Adrenal gland (tissue), 12 donors: Measurements from ENCODE around the gene ZNF821. TPM values are rescaled to one million over a fixed set of nuclear protein-coding genes. Genes with fewer than 3 reads are reported as not detected.

Experiments used
- DNase-seq, 7 donors: peaks; one replicate each; pipeline ENCODE4 v3.0.0-alpha.2; 2019 to 2020
- H3K27ac ChIP-seq, 5 donors: fragments of 200-600 bp; sonication (generic) in 4 of 5; 1 replicate in 3 of 5; 2 replicates in 2 of 5; pipeline versions ENCODE4 v1.5.1 to v1.8.0; 2016 to 2020; ENCODE audit warnings: mild to moderate bottlenecking in 1 of 5
- H3K27me3 ChIP-seq: fragments of 200-600 bp; 2 replicates; pipeline ENCODE4 v1.8.0; 2021
- H3K36me3 ChIP-seq, 2 donors: fragments of 200-600 bp; replicated peaks in 1 of 2; 1 replicate in 1 of 2; 2 replicates in 1 of 2; pipeline versions ENCODE4 v1.5.1 to v1.8.0; 2018 to 2022
- H3K4me1 ChIP-seq, 2 donors: fragments of 200-600 bp; replicated peaks in 1 of 2; 1 replicate in 1 of 2; 2 replicates in 1 of 2; pipeline versions ENCODE4 v1.5.1 to v1.8.0; 2018 to 2021
- H3K4me3 ChIP-seq, 4 donors: fragments of 200-600 bp; sonication (generic) in 3 of 4; one replicate each; pipeline ENCODE4 v1.5.1; 2016 to 2018
- H3K9me3 ChIP-seq, 3 donors: fragments of 200-600 bp; sonication (generic) in 1 of 3; replicated peaks in 1 of 3; 1 replicate in 2 of 3; 2 replicates in 1 of 3; pipeline versions ENCODE4 v1.5.1 to v1.8.0; 2016 to 2021
- POLR2A ChIP-seq, 2 donors: fragments of 450-650 bp; IDR thresholded peaks; one replicate each; pipeline ENCODE4 v1.6.1; 2017; ENCODE audit warnings: antibody characterized with exemption in 2 of 2, mild to moderate bottlenecking in 2 of 2, moderate library complexity in 1 of 2
- WGBS, 4 donors: extraction: QIAGEN DNeasy Blood & Tissue Kit in 2 of 4; methylation state at CpG; one replicate each; pipeline versions ENCODE4 v1.1.5 to v1.1.7; 2013 to 2017; 5-methylcytosine and 5-hydroxymethylcytosine counted together
- intact Hi-C, 2 donors: fragments of 100-400 bp; cut with DNase I; formaldehyde crosslinking; loops; one replicate each; pipeline versions ENCODE4 v1.14.1 to v1.15.0; 2022 to 2023
- polyA plus RNA-seq, 3 donors: library from polyadenylated mRNA; stranded (reverse); fragments of 200-250 nt in 2 of 3; fragments of 350-450 nt in 1 of 3; fragmentation: Illumina TruSeq in 1 of 3; extraction: RNeasy Lipid Tissue Mini Kit (QIAGEN cat#74804) in 1 of 3; gene quantifications; one replicate each; pipeline ENCODE4 v1.2.3, GENCODE V29; 2013 to 2014
- total RNA-seq, 9 donors: library from RNA; depleted of rRNA in 4 of 9; stranded (reverse); fragments of >200 nt in 4 of 9; fragments of 120-200 nt in 1 of 9; fragmentation: NEBNext Ultra II Directional in 1 of 9; extraction: Animal tissue kit (Norgen Biotek cat#: 25700) in 1 of 9; gene quantifications; one replicate each; pipeline versions ENCODE4 v1.1.0 to v1.2.4, GENCODE V29; 2013 to 2023
- TF ChIP-seq, protein P1 (sequence below), 6 experiments: fragments of 450-650 bp in 4 of 6; fragments of 200-600 bp in 2 of 6; sonication (generic) in 1 of 6; IDR thresholded peaks; 1 replicate in 5 of 6; 2 replicates in 1 of 6; pipeline versions ENCODE4 v1.5.1 to v1.8.0; 2016 to 2021; ENCODE audit warnings: antibody characterized with exemption in 6 of 6, mild to moderate bottlenecking in 2 of 6, moderate library complexity in 1 of 6
- donor health status: healthy with polysubstance abuse.
- donor health status: Bipolar disorder and iron deficiency.
- donor health status: DM: yes; HTN: yes; CAD: no.
- donor health status: DM: no; HTN: no; CAD: no.
- donor health status: DM: no; HTN: no; CAD: no.
- donor health status: DM: yes; HTN: yes; CAD: no.

The ZNF821 gene
- total and polyA plus RNA-seq, 12 donors: 4.6 to 13.1 (median 7.2) TPM

DNA sequence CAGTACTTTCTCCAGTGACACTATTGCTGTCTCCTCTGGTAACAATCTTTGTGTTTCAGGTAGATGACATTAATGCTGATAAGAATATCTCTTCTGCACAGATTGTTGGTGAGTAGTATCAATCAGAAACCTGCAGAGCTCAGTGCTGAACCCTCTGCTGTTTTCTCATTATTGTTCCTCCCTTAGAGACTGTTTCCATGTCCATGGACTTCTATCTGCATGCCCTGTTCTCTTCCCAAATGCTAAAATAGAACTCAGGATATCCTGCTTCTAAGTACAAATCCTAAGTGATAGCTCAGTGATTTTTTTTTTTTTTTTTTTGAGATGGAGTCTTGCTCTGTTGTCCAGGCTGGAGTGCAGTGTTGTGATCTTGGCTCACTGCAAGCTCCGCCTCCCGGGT lies 40.7 kb upstream of the ZNF821 start:
- WGBS, 4 donors: 89 to 94% (median 93%) methylated on average over 2 of the region's 2 CpGs
- peaks cover 32 to 36% of the 10 kb centered on the region in 2 donors for H3K4me1 ChIP-seq
- H3K4me3 ChIP-seq: no peak overlapping the region
- no peaks in the 10 kb centered on the region for H3K27me3 ChIP-seq
- intact Hi-C loops: no loop called here
- TF ChIP-seq POLR2A (IDR thresholded peaks at IDR 0.05): no peak
- TF ChIP-seq, protein P1, sequence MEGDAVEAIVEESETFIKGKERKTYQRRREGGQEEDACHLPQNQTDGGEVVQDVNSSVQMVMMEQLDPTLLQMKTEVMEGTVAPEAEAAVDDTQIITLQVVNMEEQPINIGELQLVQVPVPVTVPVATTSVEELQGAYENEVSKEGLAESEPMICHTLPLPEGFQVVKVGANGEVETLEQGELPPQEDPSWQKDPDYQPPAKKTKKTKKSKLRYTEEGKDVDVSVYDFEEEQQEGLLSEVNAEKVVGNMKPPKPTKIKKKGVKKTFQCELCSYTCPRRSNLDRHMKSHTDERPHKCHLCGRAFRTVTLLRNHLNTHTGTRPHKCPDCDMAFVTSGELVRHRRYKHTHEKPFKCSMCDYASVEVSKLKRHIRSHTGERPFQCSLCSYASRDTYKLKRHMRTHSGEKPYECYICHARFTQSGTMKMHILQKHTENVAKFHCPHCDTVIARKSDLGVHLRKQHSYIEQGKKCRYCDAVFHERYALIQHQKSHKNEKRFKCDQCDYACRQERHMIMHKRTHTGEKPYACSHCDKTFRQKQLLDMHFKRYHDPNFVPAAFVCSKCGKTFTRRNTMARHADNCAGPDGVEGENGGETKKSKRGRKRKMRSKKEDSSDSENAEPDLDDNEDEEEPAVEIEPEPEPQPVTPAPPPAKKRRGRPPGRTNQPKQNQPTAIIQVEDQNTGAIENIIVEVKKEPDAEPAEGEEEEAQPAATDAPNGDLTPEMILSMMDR (IDR thresholded peaks at IDR 0.05): no peak
- no peaks in the 10 kb centered on the region for H3K9me3 ChIP-seq
- H3K27ac ChIP-seq: peak overlapping the region in 1 of 5 donors; percentile 28
- no peak for DNase-seq
- peaks cover 0 to 86% of the 10 kb centered on the region in 2 donors for H3K36me3 ChIP-seq

DNA sequence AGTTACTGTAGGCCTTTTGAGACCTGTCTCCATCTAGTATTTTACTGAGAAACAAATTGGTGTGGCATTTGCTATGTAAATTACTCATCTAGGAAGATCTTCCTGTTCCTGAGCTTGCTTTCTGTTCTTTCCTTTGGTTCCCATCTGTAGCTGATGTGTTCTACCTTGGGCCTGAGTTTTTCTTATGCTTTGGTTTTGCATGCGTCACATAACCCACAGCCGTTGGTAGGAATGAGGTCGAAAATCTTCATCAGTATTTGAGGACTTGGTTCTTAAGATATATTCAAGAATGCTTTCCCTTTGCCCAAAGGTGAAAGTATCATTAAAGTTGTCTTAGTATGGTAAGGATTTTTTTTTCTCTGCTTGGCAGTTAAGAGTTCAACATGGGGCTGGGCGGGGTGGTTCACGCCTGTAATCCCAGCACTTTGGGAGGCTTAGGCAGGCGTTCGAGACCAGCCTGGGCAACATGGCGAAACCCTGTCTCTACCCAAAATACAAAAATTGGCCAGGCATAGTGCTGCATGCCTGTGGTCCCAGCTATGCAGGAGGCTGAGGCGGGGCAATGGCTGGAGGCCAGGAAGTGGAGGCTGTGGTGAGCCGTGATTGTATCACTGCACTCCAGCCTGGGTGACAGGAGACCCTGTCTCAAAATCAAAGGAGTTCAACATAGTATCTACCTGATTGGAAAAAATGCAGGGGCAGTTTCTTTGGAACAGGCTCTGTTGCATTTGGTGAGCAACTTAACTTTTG lies 40.1 kb upstream of the ZNF821 start:
- Histone ChIP-seq H3K9me3 (no peaks in the 10 kb centered on the region), H3K36me3 (peaks cover 0 to 92% of the 10 kb centered on the region in 2 donors), H3K27ac (peak overlapping the region in 1 of 5 donors; percentile 28), H3K4me3 (no peak overlapping the region), H3K4me1 (peaks cover 26 to 30% of the 10 kb centered on the region in 2 donors), H3K27me3 (no peaks in the 10 kb centered on the region)
- WGBS, 4 donors: 90 to 94% (median 92%) methylated on average over 8 to 10 of the region's 10 CpGs
- TF ChIP-seq POLR2A (IDR thresholded peaks at IDR 0.05): no peak
- TF ChIP-seq, protein P1 (IDR thresholded peaks at IDR 0.05): no peak
- no peak for DNase-seq
- intact Hi-C loops: no loop called here

DNA sequence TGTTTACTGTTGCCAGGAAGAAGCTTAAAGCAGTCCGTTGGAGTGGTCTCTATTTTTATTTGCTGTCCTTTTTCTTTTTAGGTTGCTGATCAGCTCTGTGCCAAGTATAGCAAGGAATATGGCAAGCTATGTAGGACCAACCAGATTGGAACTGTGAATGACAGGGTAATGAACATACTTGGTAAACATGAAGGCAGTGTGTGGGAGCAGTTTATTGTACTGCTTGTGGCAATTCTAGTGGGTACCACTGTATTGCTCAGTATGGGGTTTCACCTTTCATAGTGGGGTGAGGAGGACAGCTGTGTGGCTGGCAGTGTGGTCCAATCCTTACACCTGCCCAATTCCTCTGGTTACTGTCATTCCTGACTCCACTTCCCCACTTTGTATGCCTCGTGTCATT lies 36.7 kb upstream of the ZNF821 start:
- no peak for DNase-seq
- peaks cover 0 to 78% of the 10 kb centered on the region in 2 donors for H3K36me3 ChIP-seq
- H3K9me3 ChIP-seq: no peaks in the 10 kb centered on the region
- H3K4me3 ChIP-seq: no peak overlapping the region
- WGBS, 4 donors: 78 to 92% (median 85%) methylated on average over 2 of the region's 2 CpGs
- peaks cover 16 to 25% of the 10 kb centered on the region in 2 donors for H3K4me1 ChIP-seq
- TF ChIP-seq, protein P1 (IDR thresholded peaks at IDR 0.05): no peak
- TF ChIP-seq POLR2A (IDR thresholded peaks at IDR 0.05): no peak
- no peaks in the 10 kb centered on the region for H3K27me3 ChIP-seq
- H3K27ac ChIP-seq: no peak overlapping the region
- intact Hi-C loops: no loop called here

DNA sequence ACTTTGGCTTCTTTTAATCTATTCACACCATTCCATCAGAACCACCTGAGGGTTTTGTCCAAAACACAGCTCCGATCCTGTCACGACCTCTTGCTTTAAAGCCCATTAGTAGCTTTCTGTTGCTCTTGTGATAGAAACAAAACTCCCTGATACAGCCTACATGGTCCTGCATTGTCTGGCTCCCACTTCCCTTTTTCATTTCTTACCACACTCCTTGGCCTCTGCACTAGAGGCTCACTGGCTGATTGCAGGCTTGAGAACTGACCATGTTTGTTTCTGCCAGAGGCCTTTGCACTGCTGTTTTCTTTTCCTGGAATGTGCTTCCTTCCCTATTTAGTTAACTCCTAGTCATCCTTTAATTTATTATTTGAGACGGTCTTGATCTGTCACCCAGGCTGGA lies 35.1 kb upstream of the ZNF821 start:
- peak overlapping the region in 1 of 5 donors; percentile 7 for H3K27ac ChIP-seq
- H3K4me3 ChIP-seq: no peak overlapping the region
- 40 to 54% (median 51%) methylated on average over 3 of the region's 3 CpGs for WGBS, 4 donors
- H3K4me1 ChIP-seq: peaks cover 27 to 40% of the 10 kb centered on the region in 2 donors
- H3K9me3 ChIP-seq: no peaks in the 10 kb centered on the region
- intact Hi-C loops: no loop called here
- H3K27me3 ChIP-seq: no peaks in the 10 kb centered on the region
- no peak for TF ChIP-seq POLR2A (IDR thresholded peaks at IDR 0.05)
- TF ChIP-seq, protein P1 (IDR thresholded peaks at IDR 0.05): no peak
- H3K36me3 ChIP-seq: peaks cover 0 to 65% of the 10 kb centered on the region in 2 donors
- DNase-seq: peak in 1 of 7 donors; percentile 42
